ENCODE results near the gene RAMACL.

Gene RAMACL

GRCh38 chr6:166624275-166624674 lies 37.8 kb upstream of the RAMACL start:
- peaks cover 11 to 31% of the 10 kb centered on the region in 2 donors for H3K4me1 Mint-ChIP-seq
- DNase-seq (no peak), ATAC-seq (replicated peaks) (no peak)
- peaks cover 0 to 5% of the 10 kb centered on the region in 2 donors for H3K36me3 Mint-ChIP-seq
- H3K4me3 Mint-ChIP-seq = no peak overlapping the region
- peaks cover under 1 to 18% of the 10 kb centered on the region in 2 donors for H3K27me3 Mint-ChIP-seq
- no peaks in the 10 kb centered on the region for H3K9me3 Mint-ChIP-seq
- H3K27ac Mint-ChIP-seq = no peak overlapping the region

GRCh38 chr6:166623318-166623717 lies 36.8 kb upstream of the RAMACL start:
- DNase-seq (no peak), ATAC-seq (replicated peaks) (no peak)
- Mint-ChIP-seq H3K9me3 (no peaks in the 10 kb centered on the region), H3K27me3 (peaks cover 0 to 13% of the 10 kb centered on the region in 2 donors), H3K36me3 (peaks cover 8 to 13% of the 10 kb centered on the region in 2 donors), H3K27ac (no peak overlapping the region), H3K4me3 (no peak overlapping the region), H3K4me1 (peaks cover 8 to 21% of the 10 kb centered on the region in 2 donors)

GRCh38 chr6:166621114-166621540 lies 34.6 kb upstream of the RAMACL start:
- no peak overlapping the region for H3K27ac Mint-ChIP-seq
- DNase-seq (no peak), ATAC-seq (replicated peaks) (no peak)
- no peak overlapping the region for H3K4me3 Mint-ChIP-seq
- H3K4me1 Mint-ChIP-seq = peaks cover 4 to 13% of the 10 kb centered on the region in 2 donors
- peaks cover 15 to 19% of the 10 kb centered on the region in 2 donors for H3K36me3 Mint-ChIP-seq
- H3K9me3 Mint-ChIP-seq = no peaks in the 10 kb centered on the region
- peaks cover 0 to 10% of the 10 kb centered on the region in 2 donors for H3K27me3 Mint-ChIP-seq

- ATAC-seq (replicated peaks) (no peak), DNase-seq (no peak)
- peaks cover 0 to 8% of the 10 kb centered on the region in 2 donors for H3K4me1 Mint-ChIP-seq
- H3K9me3 Mint-ChIP-seq = no peaks in the 10 kb centered on the region
- H3K4me3 Mint-ChIP-seq = no peak overlapping the region
- H3K27me3 Mint-ChIP-seq = peaks cover 0 to 4% of the 10 kb centered on the region in 2 donors
- H3K36me3 Mint-ChIP-seq = peaks cover 15 to 17% of the 10 kb centered on the region in 2 donors
- no peak overlapping the region for H3K27ac Mint-ChIP-seq
Observed at GRCh38 chr6:166620478-166621113, 34.1 kb upstream of the RAMACL start.

GRCh38 chr6:166619912-166620311 lies 33.4 kb upstream of the RAMACL start:
- Mint-ChIP-seq H3K9me3 (no peaks in the 10 kb centered on the region), H3K27ac (no peak overlapping the region), H3K36me3 (peaks cover 15 to 16% of the 10 kb centered on the region in 2 donors), H3K27me3 (no peaks in the 10 kb centered on the region), H3K4me3 (no peak overlapping the region), H3K4me1 (peaks cover 1 to 8% of the 10 kb centered on the region in 2 donors)
- DNase-seq = no peak
- no peak for ATAC-seq (replicated peaks)

GRCh38 chr6:166618866-166619761 lies 32.6 kb upstream of the RAMACL start:
- H3K4me3 Mint-ChIP-seq = no peak overlapping the region

GRCh38 chr6:166618251-166618650 lies 31.8 kb upstream of the RAMACL start:
- ATAC-seq (replicated peaks) (no peak), DNase-seq (no peak)
- Mint-ChIP-seq H3K27ac (no peak overlapping the region), H3K4me3 (no peak overlapping the region), H3K27me3 (no peaks in the 10 kb centered on the region), H3K4me1 (peaks cover 3 to 5% of the 10 kb centered on the region in 2 donors), H3K36me3 (peaks cover 15 to 16% of the 10 kb centered on the region in 2 donors), H3K9me3 (no peaks in the 10 kb centered on the region)

More at GRCh38 chr6:166618866-166619761, 32.6 kb upstream of the RAMACL start:
- H3K27me3 Mint-ChIP-seq = no peaks in the 10 kb centered on the region
- no peak for ATAC-seq (replicated peaks)
- no peak overlapping the region for H3K27ac Mint-ChIP-seq
- no peaks in the 10 kb centered on the region for H3K9me3 Mint-ChIP-seq
- H3K36me3 Mint-ChIP-seq = peaks cover 15 to 16% of the 10 kb centered on the region in 2 donors
- peaks cover 3 to 5% of the 10 kb centered on the region in 2 donors for H3K4me1 Mint-ChIP-seq
- DNase-seq = no peak

- Mint-ChIP-seq H3K36me3 (peaks cover 15 to 16% of the 10 kb centered on the region in 2 donors), H3K27me3 (no peaks in the 10 kb centered on the region), H3K4me1 (peaks cover 3 to 5% of the 10 kb centered on the region in 2 donors), H3K4me3 (no peak overlapping the region), H3K27ac (no peak overlapping the region), H3K9me3 (no peaks in the 10 kb centered on the region)
- DNase-seq = no peak
- ATAC-seq (replicated peaks) = no peak
Observed at GRCh38 chr6:166617359-166617758, 30.9 kb upstream of the RAMACL start.

GRCh38 chr6:166616261-166617238 lies 30.1 kb upstream of the RAMACL start:
- Mint-ChIP-seq H3K27me3 (no peaks in the 10 kb centered on the region), H3K27ac (no peak overlapping the region), H3K9me3 (no peaks in the 10 kb centered on the region), H3K36me3 (peaks cover 15 to 16% of the 10 kb centered on the region in 2 donors), H3K4me1 (peaks cover 3 to 5% of the 10 kb centered on the region in 2 donors), H3K4me3 (no peak overlapping the region)
- DNase-seq (no peak), ATAC-seq (replicated peaks) (no peak)

- peaks cover 15 to 16% of the 10 kb centered on the region in 2 donors for H3K36me3 Mint-ChIP-seq
- no peak for DNase-seq
Observed at GRCh38 chr6:166615059-166615770, 28.7 kb upstream of the RAMACL start.

GRCh38 chr6:166614589-166614988 lies 28.1 kb upstream of the RAMACL start:
- no peak overlapping the region for H3K4me3 Mint-ChIP-seq
- no peak for ATAC-seq (replicated peaks)
- H3K4me1 Mint-ChIP-seq = peaks cover 3 to 5% of the 10 kb centered on the region in 2 donors
- H3K9me3 Mint-ChIP-seq = no peaks in the 10 kb centered on the region
- H3K36me3 Mint-ChIP-seq = peaks cover 15 to 19% of the 10 kb centered on the region in 2 donors
- no peak for DNase-seq
- no peaks in the 10 kb centered on the region for H3K27me3 Mint-ChIP-seq
- no peak overlapping the region for H3K27ac Mint-ChIP-seq

More at GRCh38 chr6:166615059-166615770, 28.7 kb upstream of the RAMACL start:
- H3K4me1 Mint-ChIP-seq = peaks cover 3 to 5% of the 10 kb centered on the region in 2 donors
- no peaks in the 10 kb centered on the region for H3K27me3 Mint-ChIP-seq
- no peak overlapping the region for H3K27ac Mint-ChIP-seq
- H3K4me3 Mint-ChIP-seq = no peak overlapping the region
- ATAC-seq (replicated peaks) = no peak
- H3K9me3 Mint-ChIP-seq = no peaks in the 10 kb centered on the region

GRCh38 chr6:166614171-166614583 lies 27.7 kb upstream of the RAMACL start:
- ATAC-seq (replicated peaks) (no peak), DNase-seq (no peak)
- Mint-ChIP-seq H3K27ac (peak overlapping the region; percentile 4), H3K4me3 (no peak overlapping the region), H3K27me3 (no peaks in the 10 kb centered on the region), H3K9me3 (no peaks in the 10 kb centered on the region), H3K4me1 (peaks cover 3 to 5% of the 10 kb centered on the region in 2 donors), H3K36me3 (peaks cover 15 to 19% of the 10 kb centered on the region in 2 donors)

GRCh38 chr6:166613027-166613426 lies 26.5 kb upstream of the RAMACL start:
- H3K27ac Mint-ChIP-seq = no peak overlapping the region
- DNase-seq (no peak), ATAC-seq (replicated peaks) (no peak)
- H3K9me3 Mint-ChIP-seq = no peaks in the 10 kb centered on the region
- no peak overlapping the region for H3K4me3 Mint-ChIP-seq
- H3K4me1 Mint-ChIP-seq = peaks cover 3 to 5% of the 10 kb centered on the region in 2 donors
- H3K27me3 Mint-ChIP-seq = no peaks in the 10 kb centered on the region
- H3K36me3 Mint-ChIP-seq = peaks cover 4 to 8% of the 10 kb centered on the region in 2 donors
